ENCODE data around the gene CTSC. TPM values are rescaled to one million over a fixed set of nuclear protein-coding genes. Genes with fewer than 3 reads are reported as not detected.
"Not testable (repeated sequence)": the region's sequence is repeated elsewhere in the genome, so short reads cannot be mapped to it uniquely, and the experiment has no call there.

Gene CTSC
- total RNA-seq, 1 donor from 2014 or later = 82.4 TPM

DNA sequence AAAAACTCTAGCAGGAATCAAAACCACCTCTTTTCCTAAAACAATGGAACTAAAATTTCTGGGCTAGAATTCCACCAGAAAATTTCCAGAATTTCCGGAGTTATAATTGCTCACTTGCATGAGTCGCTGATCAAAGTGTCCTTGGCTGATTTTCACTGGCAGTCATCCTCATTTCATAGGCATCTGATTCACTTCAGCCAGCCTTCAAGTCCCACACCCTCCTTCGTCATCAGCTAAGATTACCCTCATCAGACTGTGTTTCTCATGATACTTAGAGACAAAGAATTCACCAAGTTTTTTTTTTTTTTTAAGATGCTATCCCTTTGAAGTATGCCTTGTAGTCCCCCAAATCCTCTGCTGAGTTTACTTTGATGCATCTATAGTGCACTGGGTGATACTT, 90.8 kb downstream of the CTSC start:
- H3K9me3 Mint-ChIP-seq = peaks cover 15% of the 10 kb centered on the region
- H3K4me1 Mint-ChIP-seq (ENCODE audit: low read depth) = no peaks in the 10 kb centered on the region
- intact Hi-C loops (cut with micrococcal nuclease) = no loop called here
- no peak for DNase-seq (ENCODE audit: low spot score)
- H3K27me3 Mint-ChIP-seq (ENCODE audit: low read depth) = peaks cover 1% of the 10 kb centered on the region
- no peak overlapping the region for H3K4me3 Mint-ChIP-seq (ENCODE audit: low read depth)
- H3K36me3 Mint-ChIP-seq (ENCODE audit: low read depth) = no peaks in the 10 kb centered on the region
- H3K27ac Mint-ChIP-seq = no peak overlapping the region

DNA sequence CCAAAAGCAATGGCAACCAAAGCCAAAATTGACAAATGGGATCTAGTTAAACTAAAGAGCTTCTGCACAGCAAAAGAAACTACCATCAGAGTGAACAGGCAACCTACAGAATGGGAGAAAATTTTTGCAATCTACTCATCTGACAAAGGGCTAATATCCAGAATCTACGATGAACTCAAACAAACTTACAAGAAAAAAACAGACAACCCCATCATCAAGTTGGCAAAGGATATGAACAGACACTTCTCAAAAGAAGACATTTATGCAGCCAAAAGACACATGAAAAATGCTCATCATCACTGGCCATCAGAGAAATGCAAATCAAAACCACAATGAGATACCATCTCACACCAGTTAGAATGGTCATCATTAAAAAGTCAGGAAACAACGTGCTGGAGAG, 92.0 kb downstream of the CTSC start:
- intact Hi-C loops (cut with micrococcal nuclease); DNase-seq (ENCODE audit: low spot score); H3K27me3 Mint-ChIP-seq (ENCODE audit: low read depth); H3K36me3 Mint-ChIP-seq (ENCODE audit: low read depth); H3K4me1 Mint-ChIP-seq (ENCODE audit: low read depth); H3K27ac Mint-ChIP-seq; H3K4me3 Mint-ChIP-seq (ENCODE audit: low read depth): not testable (repeated sequence)
- H3K9me3 Mint-ChIP-seq = peaks cover 17% of the 10 kb centered on the region

Other genes with a start within 250 kb of the CTSC start
- 2.0 and 2.3 TPM in 2 replicates for gene RAB38, start 162.3 kb downstream of the CTSC start, total RNA-seq